Progenitor cell of endocrine pancreas (in vitro differentiated cells): Measurements from ENCODE around the gene EXOC6B. TPM values are rescaled to one million over a fixed set of nuclear protein-coding genes. Genes with fewer than 3 reads are reported as not detected.

Experiments
- DNase-seq: peaks from one replicate; pipeline ENCODE4 v3.0.0; 2021; ENCODE audit warnings: low spot score; ENCODE audit not compliant: unreplicated experiment
- H3K27ac Mint-ChIP-seq: 2 replicates; pipeline ENCODE4 v1.8.0; 2021; ENCODE audit warnings: mild to moderate bottlenecking, moderate library complexity, mixed read lengths
- H3K27me3 Mint-ChIP-seq: 2 replicates; pipeline ENCODE4 v1.8.0; 2021; ENCODE audit warnings: mixed read lengths
- H3K36me3 Mint-ChIP-seq: 2 replicates; pipeline ENCODE4 v1.8.0; 2022; ENCODE audit warnings: mixed read lengths; ENCODE audit not compliant: insufficient read depth
- H3K4me1 Mint-ChIP-seq: 2 replicates; pipeline ENCODE4 v1.8.0; 2021; ENCODE audit warnings: low read depth, mixed read lengths
- H3K4me3 Mint-ChIP-seq: 2 replicates; pipeline ENCODE4 v1.8.0; 2021; ENCODE audit warnings: low read depth, mild to moderate bottlenecking, moderate library complexity, mixed read lengths
- H3K9me3 Mint-ChIP-seq: 2 replicates; pipeline ENCODE4 v1.8.0; 2021; ENCODE audit warnings: low read depth, mixed read lengths
- total RNA-seq: library from RNA; stranded (reverse); gene quantifications from 2 replicates; pipeline ENCODE4 v1.2.1, GENCODE V29; 2021
- TF ChIP-seq, protein P1 (sequence below): fragments of 200-600 bp; sonication (generic); IDR thresholded peaks from one replicate; pipeline ENCODE4 v1.5.0; 2021; ENCODE audit warnings: antibody characterized with exemption, mild to moderate bottlenecking; ENCODE audit not compliant: unreplicated experiment

Gene EXOC6B
- total RNA-seq, 1 donor from 2014 or later, result 71.9 TPM

DNA sequence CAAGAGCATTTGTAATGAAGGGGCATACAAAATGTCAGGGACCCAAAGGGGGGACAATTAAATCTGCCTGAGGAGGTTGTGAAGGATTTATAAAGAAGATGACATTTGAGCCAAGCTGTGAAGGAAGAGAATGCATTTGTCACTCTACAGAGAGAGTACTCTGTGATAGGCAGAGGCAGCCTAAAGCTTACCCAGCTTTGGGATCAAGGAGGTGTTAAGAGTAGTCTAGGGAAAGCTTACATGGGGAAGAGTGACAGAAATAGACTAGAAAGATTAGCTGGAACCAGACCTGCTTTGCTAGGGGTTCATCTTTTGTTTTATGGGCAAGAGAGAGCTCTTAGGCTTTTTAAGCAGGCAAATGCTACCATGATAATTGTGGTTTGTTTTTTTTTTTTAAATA lies 509.1 kb downstream of the EXOC6B start:
- Mint-ChIP-seq H3K4me1 (peaks cover 15% of the 10 kb centered on the region), H3K9me3 (no peaks in the 10 kb centered on the region), H3K36me3 (no peaks in the 10 kb centered on the region), H3K27me3 (no peaks in the 10 kb centered on the region), H3K27ac (no peak overlapping the region), H3K4me3 (no peak overlapping the region)
- no peak for DNase-seq
- TF ChIP-seq, protein P1, sequence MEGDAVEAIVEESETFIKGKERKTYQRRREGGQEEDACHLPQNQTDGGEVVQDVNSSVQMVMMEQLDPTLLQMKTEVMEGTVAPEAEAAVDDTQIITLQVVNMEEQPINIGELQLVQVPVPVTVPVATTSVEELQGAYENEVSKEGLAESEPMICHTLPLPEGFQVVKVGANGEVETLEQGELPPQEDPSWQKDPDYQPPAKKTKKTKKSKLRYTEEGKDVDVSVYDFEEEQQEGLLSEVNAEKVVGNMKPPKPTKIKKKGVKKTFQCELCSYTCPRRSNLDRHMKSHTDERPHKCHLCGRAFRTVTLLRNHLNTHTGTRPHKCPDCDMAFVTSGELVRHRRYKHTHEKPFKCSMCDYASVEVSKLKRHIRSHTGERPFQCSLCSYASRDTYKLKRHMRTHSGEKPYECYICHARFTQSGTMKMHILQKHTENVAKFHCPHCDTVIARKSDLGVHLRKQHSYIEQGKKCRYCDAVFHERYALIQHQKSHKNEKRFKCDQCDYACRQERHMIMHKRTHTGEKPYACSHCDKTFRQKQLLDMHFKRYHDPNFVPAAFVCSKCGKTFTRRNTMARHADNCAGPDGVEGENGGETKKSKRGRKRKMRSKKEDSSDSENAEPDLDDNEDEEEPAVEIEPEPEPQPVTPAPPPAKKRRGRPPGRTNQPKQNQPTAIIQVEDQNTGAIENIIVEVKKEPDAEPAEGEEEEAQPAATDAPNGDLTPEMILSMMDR, result no peak

DNA sequence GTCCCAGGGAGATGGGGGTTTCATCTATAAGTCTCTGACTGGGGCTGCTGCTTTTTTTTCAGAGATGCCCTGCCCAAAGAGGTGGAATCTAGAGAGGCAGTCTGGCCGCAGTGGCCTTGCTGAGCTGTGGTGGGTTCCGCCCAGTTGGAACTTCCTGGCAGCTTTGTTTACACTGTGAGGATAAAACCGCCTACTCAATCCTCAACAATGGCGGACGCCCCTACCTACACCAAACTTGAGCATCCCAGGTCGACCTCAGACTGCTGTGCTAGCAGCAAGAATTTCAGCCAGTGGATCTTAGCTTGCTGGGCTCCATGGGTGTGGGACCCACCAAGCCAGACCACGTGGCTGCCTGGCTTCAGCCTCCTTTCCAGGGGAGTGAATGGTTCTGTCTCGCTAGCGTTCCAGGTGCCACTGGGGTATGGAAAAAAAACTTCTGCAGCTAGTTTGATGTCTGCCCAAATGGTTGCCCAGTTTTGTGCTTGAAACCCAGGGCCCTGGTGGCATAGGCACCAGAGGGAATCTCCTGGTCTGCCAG lies 525.6 kb downstream of the EXOC6B start:
- peaks cover 33% of the 10 kb centered on the region for H3K9me3 Mint-ChIP-seq
- TF ChIP-seq, protein P1, result no peak
- no peak overlapping the region for H3K27ac Mint-ChIP-seq
- DNase-seq, result no peak
- H3K4me3 Mint-ChIP-seq, result no peak overlapping the region
- H3K36me3 Mint-ChIP-seq, result peaks cover 17% of the 10 kb centered on the region
- H3K27me3 Mint-ChIP-seq, result no peaks in the 10 kb centered on the region
- no peaks in the 10 kb centered on the region for H3K4me1 Mint-ChIP-seq

DNA sequence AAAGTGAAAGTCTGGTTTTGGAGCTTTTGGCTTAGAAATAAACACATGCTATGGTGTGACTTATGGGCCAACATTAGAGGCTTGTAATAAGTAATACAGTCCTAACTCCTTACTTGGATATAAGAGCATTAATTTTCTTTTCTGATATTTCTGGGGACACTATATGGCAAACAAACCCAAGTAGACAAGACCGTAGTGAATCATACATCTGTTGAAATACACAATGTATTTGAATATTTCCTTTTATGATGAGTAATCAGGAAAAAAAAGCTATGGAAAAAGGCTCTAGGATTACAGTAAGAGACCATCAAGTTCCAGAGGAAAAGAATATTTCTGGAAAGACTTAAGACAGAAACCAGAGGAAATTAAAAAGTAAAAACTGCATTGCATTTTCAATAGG lies 532.2 kb downstream of the EXOC6B start:
- peaks cover 4% of the 10 kb centered on the region for H3K36me3 Mint-ChIP-seq
- no peak overlapping the region for H3K4me3 Mint-ChIP-seq
- H3K27ac Mint-ChIP-seq, result no peak overlapping the region
- peaks cover 12% of the 10 kb centered on the region for H3K9me3 Mint-ChIP-seq
- no peak for DNase-seq
- no peaks in the 10 kb centered on the region for H3K27me3 Mint-ChIP-seq
- TF ChIP-seq, protein P1, result no peak
- peaks cover 8% of the 10 kb centered on the region for H3K4me1 Mint-ChIP-seq

DNA sequence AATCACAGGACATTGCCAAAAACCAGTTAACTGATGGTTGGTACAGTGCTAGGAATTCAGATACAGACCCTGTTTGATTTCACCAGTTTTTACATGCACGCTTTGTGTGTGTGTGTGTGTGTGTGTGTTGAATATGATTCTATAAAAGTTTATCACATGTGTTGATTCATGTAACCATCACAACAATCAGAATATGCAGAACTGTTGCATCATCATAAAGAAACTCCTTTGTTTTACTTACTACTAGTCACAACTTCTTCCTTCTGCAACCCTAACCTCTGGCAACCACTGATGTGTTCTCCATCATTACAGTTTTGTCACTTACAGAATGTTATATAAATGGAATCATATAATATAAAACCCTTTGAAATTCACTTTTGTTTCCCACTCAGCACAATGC lies 533.4 kb downstream of the EXOC6B start:
- peaks cover under 1% of the 10 kb centered on the region for H3K36me3 Mint-ChIP-seq
- H3K4me3 Mint-ChIP-seq, result no peak overlapping the region
- H3K9me3 Mint-ChIP-seq, result peaks cover 4% of the 10 kb centered on the region
- TF ChIP-seq, protein P1, result no peak
- peaks cover 8% of the 10 kb centered on the region for H3K4me1 Mint-ChIP-seq
- no peak for DNase-seq
- no peak overlapping the region for H3K27ac Mint-ChIP-seq
- no peaks in the 10 kb centered on the region for H3K27me3 Mint-ChIP-seq

DNA sequence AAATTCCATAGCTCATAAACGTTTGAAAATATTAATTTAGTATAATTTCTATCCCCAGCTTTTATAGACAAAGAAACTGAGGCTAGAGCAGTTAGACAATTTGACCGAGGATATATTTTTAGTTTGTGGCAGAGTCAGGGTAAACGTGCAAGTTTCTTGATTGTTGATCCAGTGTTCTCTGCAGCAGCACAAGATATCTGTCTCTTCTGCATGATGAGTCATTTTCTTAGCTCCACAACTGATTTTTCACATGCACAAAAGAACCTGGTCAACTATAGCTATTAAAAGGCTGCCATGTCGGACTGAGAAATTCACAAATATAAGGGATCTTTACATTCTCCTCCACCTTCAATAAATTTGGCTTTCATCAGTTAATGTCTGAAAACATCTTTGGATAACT lies 534.8 kb downstream of the EXOC6B start:
- peaks cover 8% of the 10 kb centered on the region for H3K4me1 Mint-ChIP-seq
- no peak overlapping the region for H3K4me3 Mint-ChIP-seq
- no peak for DNase-seq
- TF ChIP-seq, protein P1, result no peak
- H3K36me3 Mint-ChIP-seq, result peaks cover 1% of the 10 kb centered on the region
- peaks cover 4% of the 10 kb centered on the region for H3K9me3 Mint-ChIP-seq
- H3K27ac Mint-ChIP-seq, result no peak overlapping the region
- H3K27me3 Mint-ChIP-seq, result no peaks in the 10 kb centered on the region
